Limb (tissue), 2 donors: ENCODE data around the gene NAT8.
"Not testable (repeated sequence)": the region's sequence is repeated elsewhere in the genome, so short reads cannot be mapped to it uniquely, and the experiment has no call there.

Experiments
- DNase-seq, 2 donors: peaks; one replicate each; pipeline ENCODE4 v3.0.0-alpha.2; 2016; ENCODE audit errors: extremely low spot score in 2 of 2

Gene NAT8

GRCh38 chr2:73642338-73643018, at the start of gene NAT8:
Gene NAT8, minus strand, starts transcription at chr2:73642422. Its CDS starts 794 bp downstream, at chr2:73641628.
- no peak for DNase-seq

DNA sequence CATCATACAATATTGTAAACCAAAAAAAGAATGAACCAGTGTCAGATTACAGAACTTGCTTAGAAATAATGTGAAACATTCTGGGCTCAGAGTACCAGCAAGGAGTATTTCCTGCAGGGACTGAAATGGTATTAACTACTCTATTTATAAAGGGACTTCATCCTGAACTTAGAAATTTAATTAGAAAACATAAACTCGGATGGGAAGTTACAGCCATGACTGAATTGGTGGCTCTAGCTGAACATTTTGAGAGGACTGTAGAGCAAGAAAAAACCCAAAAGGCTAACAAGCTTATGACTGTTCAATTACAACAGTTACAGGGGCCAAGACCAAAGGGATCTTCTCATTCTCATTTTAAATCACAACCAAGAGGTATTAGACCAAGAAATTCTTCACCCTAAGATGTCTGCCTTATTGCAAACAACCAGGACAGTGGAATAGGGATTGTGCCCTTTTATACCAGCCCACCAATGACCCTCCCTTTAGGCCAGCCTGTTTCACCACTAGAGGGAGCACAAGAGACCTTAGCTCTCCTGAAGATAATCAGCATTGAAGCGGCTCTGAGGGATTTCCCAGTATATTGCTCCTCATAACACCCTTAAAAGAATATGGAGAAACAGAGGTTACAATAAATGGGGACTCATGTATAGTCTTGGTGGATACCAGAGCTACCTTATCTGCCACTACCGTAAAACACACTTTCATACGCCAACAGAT, 48.3 kb upstream of the NAT8 start:
- DNase-seq, result not testable (repeated sequence)

- not testable (repeated sequence) for DNase-seq
Observed at GRCh38 chr2:73688494-73688893, 46.3 kb upstream of the NAT8 start.

GRCh38 chr2:73685764-73686438, 43.7 kb upstream of the NAT8 start:
- no peak for DNase-seq

GRCh38 chr2:73684905-73685304, 42.7 kb upstream of the NAT8 start:
- DNase-seq, result not testable (repeated sequence)

DNA sequence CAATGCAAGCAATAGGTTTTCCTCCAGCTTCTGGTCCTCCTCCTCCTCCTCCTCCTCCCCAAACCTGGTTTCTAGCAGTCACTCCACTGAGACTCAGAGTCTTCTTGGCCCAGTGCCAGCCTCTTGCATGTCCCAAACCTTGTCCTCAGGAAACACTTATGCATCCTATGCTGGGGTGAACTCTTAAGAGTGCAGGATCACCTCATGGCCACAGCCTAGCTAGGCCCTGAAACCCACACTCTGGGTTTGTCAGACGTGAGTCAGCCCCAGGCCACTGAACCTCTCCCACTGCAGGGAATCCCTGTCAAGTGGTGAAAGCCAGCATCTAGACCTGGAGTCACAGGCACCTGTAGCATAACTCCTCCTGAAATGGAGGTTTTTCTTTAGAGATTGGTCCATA, 42.1 kb upstream of the NAT8 start:
- DNase-seq, result not testable (repeated sequence)

DNA sequence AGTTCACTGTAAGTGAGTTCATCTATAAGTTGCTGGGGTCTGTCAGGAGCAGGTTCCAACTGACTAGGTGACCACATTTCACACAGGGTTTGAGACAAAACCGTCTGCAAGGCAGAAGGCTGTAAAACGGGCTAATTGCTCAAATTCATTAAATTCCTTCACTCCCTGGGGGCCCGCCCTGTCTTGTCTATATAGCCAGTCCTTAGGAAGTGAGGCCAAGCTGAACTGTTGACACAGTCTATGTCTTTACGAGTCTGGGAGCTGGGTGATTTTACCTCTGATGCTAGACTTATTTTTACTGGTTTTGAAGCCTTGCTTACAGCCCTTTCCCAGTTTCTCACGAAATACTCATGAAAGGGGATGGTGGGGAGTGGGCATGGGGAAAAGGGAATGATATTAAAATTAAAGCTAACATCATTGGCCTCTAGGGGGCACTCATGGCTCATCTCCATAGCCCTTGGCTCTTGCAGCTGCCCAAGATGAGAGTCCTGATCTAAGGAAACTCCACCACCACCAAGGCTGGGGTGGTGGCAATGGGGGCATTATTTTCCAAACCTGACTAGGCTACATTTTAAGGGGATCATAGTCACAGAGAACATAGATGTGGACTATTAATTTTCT, 37.8 kb upstream of the NAT8 start:
- not testable (repeated sequence) for DNase-seq

GRCh38 chr2:73679237-73679636, 37.0 kb upstream of the NAT8 start:
- not testable (repeated sequence) for DNase-seq

DNA sequence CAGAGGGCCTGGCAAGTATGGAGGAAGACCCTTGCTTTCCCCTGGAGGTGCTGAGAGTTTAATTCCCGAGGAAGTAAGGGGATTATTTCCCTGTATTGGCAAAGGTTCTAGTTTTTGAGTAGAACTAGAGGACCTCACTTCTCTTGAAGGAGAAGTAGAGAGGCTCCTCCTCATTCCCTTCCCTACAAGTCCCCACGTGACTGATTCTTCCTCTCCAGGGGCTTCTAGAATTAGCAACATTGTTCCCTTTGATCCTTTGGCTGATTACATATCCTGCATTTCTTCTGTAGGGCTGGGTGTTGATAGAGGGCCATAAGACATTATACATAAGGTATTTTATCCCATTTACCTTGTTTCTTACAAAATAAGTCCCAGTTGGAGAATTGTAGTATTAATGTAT, 35.8 kb upstream of the NAT8 start:
- DNase-seq, result not testable (repeated sequence)

DNA sequence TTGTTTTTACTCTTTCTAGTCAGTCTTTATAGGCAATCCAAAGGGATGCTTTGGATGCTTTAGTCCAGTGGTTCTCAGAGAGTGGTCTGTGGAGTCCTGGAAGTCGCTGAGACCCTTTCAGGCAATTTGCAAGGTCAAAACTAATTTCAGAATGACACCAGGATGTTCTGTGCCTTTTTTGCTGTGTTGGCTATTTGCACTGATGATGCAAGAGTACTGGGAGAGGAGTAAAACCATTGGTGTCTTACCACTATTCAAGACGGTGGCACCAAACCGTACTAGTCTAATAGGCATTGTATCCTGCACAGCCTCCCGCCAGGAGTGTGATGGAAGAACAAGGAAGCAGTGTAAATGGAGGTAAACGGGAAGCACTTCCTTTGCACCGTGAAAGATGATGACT, 34.0 kb upstream of the NAT8 start:
- DNase-seq, result not testable (repeated sequence)

GRCh38 chr2:73674696-73675157, 32.5 kb upstream of the NAT8 start:
- DNase-seq, result not testable (repeated sequence)

- DNase-seq, result not testable (repeated sequence)
Observed at GRCh38 chr2:73669976-73670375, 27.8 kb upstream of the NAT8 start.

DNA sequence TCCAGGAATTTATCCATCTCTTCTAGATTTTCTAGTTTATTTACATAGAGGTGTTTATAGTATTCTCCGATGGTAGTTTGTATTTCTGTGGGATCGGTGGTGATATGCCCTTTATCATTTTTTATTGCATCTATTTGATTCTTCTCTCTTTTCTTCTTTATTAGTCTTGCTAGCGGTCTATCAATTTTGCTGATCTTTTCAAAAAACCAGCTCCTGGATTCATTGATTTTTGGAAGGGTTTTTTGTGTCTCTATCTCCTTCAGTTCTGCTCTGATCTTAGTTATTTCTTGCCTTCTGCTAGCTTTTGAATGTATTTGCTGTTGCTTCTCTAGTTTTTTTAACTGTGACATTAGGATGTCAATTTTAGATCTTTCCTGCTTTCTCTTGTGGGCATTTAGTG, 25.0 kb upstream of the NAT8 start:
- DNase-seq, result not testable (repeated sequence)

- DNase-seq, result no peak
Observed at GRCh38 chr2:73654175-73654574, 12.0 kb upstream of the NAT8 start.

DNA sequence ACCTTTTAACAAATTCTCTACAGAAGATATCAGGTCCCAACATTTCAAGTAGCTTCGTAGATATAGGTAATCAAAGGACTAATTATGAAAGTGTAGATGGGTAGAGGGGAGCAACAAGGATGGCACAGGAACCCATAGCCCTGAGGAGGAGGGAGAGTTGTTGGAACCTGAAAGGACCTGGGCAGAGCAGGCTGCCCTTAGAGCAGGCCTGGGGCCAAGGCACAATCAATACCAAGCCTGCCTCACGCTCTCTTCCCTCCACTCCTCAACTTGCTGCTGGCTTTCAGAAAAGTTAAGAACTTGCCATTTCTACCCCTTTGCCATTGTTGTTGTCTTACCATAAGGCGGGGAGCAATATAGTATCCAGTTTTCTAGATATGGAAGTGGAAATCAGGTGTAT, 10.1 kb upstream of the NAT8 start:
- no peak for DNase-seq

- DNase-seq, result no peak
Observed at GRCh38 chr2:73651591-73652230, 9.5 kb upstream of the NAT8 start.

DNA sequence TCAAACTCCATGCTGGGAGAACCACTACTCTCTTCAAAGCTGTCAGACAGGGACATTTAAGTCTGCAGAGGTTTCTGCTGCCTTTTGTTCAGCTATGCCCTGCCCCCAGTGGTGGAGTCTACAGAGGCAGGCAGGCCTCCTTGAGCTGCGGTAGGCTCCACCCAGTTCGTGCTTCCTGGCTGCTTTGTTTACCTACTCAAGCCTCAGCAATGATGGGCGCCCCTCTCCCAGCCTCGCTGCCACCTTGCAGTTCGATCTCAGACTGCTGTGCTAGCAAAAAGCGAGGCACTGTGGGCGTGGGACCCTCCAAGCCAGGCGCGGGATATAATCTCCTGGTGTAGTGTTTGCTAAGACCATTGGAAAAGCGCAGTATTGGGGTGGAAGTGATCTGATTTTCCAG, 5.5 kb upstream of the NAT8 start:
- not testable (repeated sequence) for DNase-seq

DNA sequence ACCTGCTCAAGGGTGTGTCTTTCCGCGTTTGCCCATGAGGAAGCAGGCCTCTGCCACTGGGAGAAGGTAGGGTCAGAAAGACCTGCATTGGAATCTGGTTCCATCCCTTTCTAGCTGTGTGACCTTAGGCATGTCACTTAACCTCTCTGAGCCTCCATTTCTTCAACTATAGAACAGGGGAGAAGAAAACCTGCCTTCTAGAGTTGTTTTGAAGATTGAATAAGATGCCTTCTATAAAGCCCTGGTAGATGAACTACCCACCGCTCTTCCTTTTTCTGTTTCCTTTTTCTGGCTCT, 507 bp downstream of the NAT8 start:
- no peak for DNase-seq

DNA sequence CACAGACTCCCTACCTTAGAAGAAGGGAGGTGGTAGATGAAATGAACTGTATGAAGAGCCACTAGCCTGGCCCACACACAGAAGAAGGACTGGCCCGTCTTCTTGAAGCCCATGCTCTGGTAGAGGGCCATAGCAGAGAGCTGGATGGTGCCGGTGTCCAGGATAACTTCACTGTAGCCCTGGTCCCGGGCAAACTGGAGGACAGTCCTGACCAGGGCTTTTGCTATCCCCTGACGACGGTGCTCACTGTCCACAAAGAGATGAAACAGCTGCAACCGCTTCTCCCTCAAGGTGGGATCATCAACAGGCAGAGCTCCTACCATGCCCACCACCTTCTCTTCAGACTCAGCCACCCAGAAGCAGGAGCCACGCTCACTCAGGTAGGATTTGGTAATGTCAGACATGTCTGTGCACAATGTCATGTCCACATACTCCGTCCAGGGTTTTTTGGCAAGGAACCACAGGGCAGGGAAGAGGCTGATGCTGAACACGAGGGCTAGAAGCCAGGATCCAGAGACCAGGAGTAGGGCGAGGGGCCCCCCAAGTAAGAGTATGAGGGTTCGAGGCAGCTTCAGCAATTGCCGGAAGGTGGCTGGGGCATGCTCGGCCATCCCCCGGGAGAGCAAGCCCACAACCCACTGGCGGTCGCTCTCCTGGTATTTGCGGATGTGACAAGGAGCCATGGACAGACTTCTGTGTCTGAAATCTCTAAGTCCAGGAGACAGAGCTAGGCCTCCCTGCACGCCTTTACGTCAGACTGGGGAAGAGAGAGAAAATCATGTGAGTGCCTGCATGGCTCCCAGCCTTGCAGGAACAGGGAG, 1.1 kb downstream of the NAT8 start:
- no peak for DNase-seq

- DNase-seq, result no peak
Observed at GRCh38 chr2:73640511-73640911, 1.7 kb downstream of the NAT8 start.

GRCh38 chr2:73638429-73638828, 3.8 kb downstream of the NAT8 start:
- DNase-seq, result no peak
